Keratinocyte (primary cell): Measurements from ENCODE around the gene SPTLC2. TPM values are rescaled to one million over a fixed set of nuclear protein-coding genes. Genes with fewer than 3 reads are reported as not detected.

ENCODE experiments used
- DNase-seq: peaks from one replicate; pipeline ENCODE4 v3.0.0-alpha.2; 2011; ENCODE audit warnings: low read depth, missing footprints, low spot score
- FAIRE-seq: peaks from 2 replicates; lab custom pipeline; 2011; peaks lifted over from hg19 to GRCh38; lab: Jason Lieb, UNC
- H2AFZ ChIP-seq: 2 replicates; pipeline ENCODE4 v1.6.0; 2012; ENCODE audit warnings: low read length, control low read depth, inconsistent platforms; ENCODE audit not compliant: control insufficient read depth
- H3K27ac ChIP-seq: 2 replicates; pipeline ENCODE4 v1.5.1; 2011; ENCODE audit warnings: low read length; ENCODE audit not compliant: control insufficient read depth, insufficient read depth
- H3K27me3 ChIP-seq: 3 replicates; pipeline ENCODE4 v1.6.0; 2011; ENCODE audit warnings: low read length; ENCODE audit not compliant: control insufficient read depth, insufficient read depth; ENCODE audit errors: extremely low read depth
- H3K36me3 ChIP-seq, 2 experiments: 2 replicates in 1 of 2; 3 replicates in 1 of 2; pipeline ENCODE4 v1.5.1; 2011; ENCODE audit warnings: low read length in 2 of 2, mild to moderate bottlenecking in 1 of 2; ENCODE audit not compliant: control insufficient read depth in 2 of 2, insufficient read depth in 2 of 2; ENCODE audit errors: extremely low read depth in 1 of 2
- H3K4me1 ChIP-seq: 3 replicates; pipeline ENCODE4 v1.5.1; 2011; ENCODE audit warnings: low read length; ENCODE audit not compliant: control insufficient read depth, insufficient read depth; ENCODE audit errors: extremely low read depth
- H3K4me2 ChIP-seq: 3 replicates; pipeline ENCODE4 v1.6.0; 2011; ENCODE audit warnings: low read depth, low read length; ENCODE audit not compliant: control insufficient read depth, insufficient read depth; ENCODE audit errors: extremely low read depth
- H3K4me3 ChIP-seq, 3 experiments: fragments of 200-600 bp in 1 of 3; sonication (generic) in 1 of 3; 2 replicates in 2 of 3; 3 replicates in 1 of 3; pipeline ENCODE4 v1.5.1; 2011 to 2016; ENCODE audit warnings: low read length in 3 of 3, mild to moderate bottlenecking in 3 of 3, control low read depth in 2 of 3, inconsistent platforms in 1 of 3, low read depth in 1 of 3, mixed read lengths in 1 of 3, mixed run types in 1 of 3, moderate library complexity in 1 of 3; ENCODE audit not compliant: control insufficient read depth in 2 of 3, insufficient read depth in 2 of 3; ENCODE audit errors: extremely low read depth in 1 of 3
- H3K79me2 ChIP-seq: 2 replicates; pipeline ENCODE4 v1.6.0; 2012; ENCODE audit warnings: low read length; ENCODE audit not compliant: control insufficient read depth, insufficient read depth
- H3K9ac ChIP-seq: 3 replicates; pipeline ENCODE4 v1.6.0; 2011; ENCODE audit warnings: low read length; ENCODE audit not compliant: control insufficient read depth, insufficient read depth; ENCODE audit errors: extremely low read depth
- H3K9me1 ChIP-seq: 3 replicates; pipeline ENCODE4 v1.6.0; 2011; ENCODE audit warnings: low read length; ENCODE audit not compliant: control insufficient read depth, insufficient read depth; ENCODE audit errors: extremely low read depth
- H3K9me3 ChIP-seq: 2 replicates; pipeline ENCODE4 v1.5.1; 2012; ENCODE audit warnings: low read depth, low read length; ENCODE audit not compliant: control insufficient read depth
- H4K20me1 ChIP-seq: 3 replicates; pipeline ENCODE4 v1.6.0; 2011; ENCODE audit warnings: low read length; ENCODE audit not compliant: control insufficient read depth, insufficient read depth; ENCODE audit errors: extremely low read depth
- EZH2 ChIP-seq: IDR thresholded peaks from one replicate; pipeline ENCODE4 v1.6.1; 2012; ENCODE audit warnings: inconsistent platforms, mild to moderate bottlenecking, low read length, moderate library complexity
- dilution Hi-C: fragments of 300-500 bp; cut with MboI; formaldehyde crosslinking; loops from one replicate; pipeline ENCODE4 v1.7.0; 2020; ENCODE audit warnings: low sequenced_read_pairs; ENCODE audit not compliant: extremely low pct_ligation_motif_present
- polyA plus RNA-seq, 5 experiments: library from polyadenylated mRNA; depleted of rRNA in 3 of 5; stranded (reverse) in 3 of 5; stranded (forward) in 1 of 5; unstranded in 1 of 5; fragments of >200 nt; gene quantifications; 1 replicate in 1 of 5; 2 replicates in 3 of 5; 3 replicates in 1 of 5; pipeline versions ENCODE4 v1.2.1 to v1.2.3, GENCODE V29; 2011 to 2012; ENCODE audit warnings: missing spikeins in 2 of 5, low read depth in 1 of 5, low replicate concordance in 1 of 5
- TF ChIP-seq, protein P1 (sequence below), 3 experiments: IDR thresholded peaks in 1 of 3; conservative IDR thresholded peaks in 1 of 3; optimal IDR thresholded peaks in 1 of 3; 2 replicates in 2 of 3; 3 replicates in 1 of 3; pipeline versions ENCODE3 to v1.5.1; 2011; ENCODE audit warnings: low read length in 3 of 3, mild to moderate bottlenecking in 3 of 3, moderate library complexity in 2 of 3, control low read depth in 1 of 3, inconsistent platforms in 1 of 3; ENCODE audit not compliant: insufficient read depth in 2 of 3; ENCODE audit errors: extremely low read depth in 1 of 3

The SPTLC2 gene
- polyA plus RNA-seq, 1 donor (not counting 4 experiments of a cell fraction or from before 2014, with no cell fraction given) = 46.8 TPM

DNA sequence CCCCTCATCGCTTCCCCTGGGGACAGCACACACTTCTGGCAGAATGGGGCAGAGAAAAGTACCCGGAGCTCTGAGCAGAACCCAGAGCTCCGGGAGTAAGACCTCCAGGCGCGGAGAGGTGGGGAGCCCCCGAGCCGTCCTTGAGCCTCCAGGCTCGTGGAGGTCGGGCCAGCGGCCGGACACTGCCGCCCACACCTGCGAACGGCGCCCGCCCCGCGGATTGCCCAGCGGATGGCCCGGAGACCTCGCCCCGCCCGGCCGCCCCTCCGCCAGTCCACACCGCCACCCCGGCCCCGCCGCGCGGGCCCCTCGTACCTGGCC, 344 bp downstream of the SPTLC2 start:
- Histone ChIP-seq H3K27ac (peak overlapping the region; percentile 91), H3K4me3 (peak overlapping the region; percentile 95 to 99 (median 96)), H3K36me3 (peaks cover 0 to 4% of the 10 kb centered on the region in 2 experiments), H3K79me2 (peaks cover 43% of the 10 kb centered on the region), H3K4me1 (peaks cover 21% of the 10 kb centered on the region), H3K27me3 (no peaks in the 10 kb centered on the region), H2AFZ (no peak overlapping the region), H3K9me3 (no peaks in the 10 kb centered on the region), H3K9me1 (no peaks in the 10 kb centered on the region), H4K20me1 (peaks cover 2% of the 10 kb centered on the region), H3K9ac (peak overlapping the region; percentile 92), H3K4me2 (peak overlapping the region; percentile 95)
- no peak for FAIRE-seq
- no peak for DNase-seq
- dilution Hi-C loops = no loop called here
- TF ChIP-seq, protein P1, sequence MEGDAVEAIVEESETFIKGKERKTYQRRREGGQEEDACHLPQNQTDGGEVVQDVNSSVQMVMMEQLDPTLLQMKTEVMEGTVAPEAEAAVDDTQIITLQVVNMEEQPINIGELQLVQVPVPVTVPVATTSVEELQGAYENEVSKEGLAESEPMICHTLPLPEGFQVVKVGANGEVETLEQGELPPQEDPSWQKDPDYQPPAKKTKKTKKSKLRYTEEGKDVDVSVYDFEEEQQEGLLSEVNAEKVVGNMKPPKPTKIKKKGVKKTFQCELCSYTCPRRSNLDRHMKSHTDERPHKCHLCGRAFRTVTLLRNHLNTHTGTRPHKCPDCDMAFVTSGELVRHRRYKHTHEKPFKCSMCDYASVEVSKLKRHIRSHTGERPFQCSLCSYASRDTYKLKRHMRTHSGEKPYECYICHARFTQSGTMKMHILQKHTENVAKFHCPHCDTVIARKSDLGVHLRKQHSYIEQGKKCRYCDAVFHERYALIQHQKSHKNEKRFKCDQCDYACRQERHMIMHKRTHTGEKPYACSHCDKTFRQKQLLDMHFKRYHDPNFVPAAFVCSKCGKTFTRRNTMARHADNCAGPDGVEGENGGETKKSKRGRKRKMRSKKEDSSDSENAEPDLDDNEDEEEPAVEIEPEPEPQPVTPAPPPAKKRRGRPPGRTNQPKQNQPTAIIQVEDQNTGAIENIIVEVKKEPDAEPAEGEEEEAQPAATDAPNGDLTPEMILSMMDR (optimal IDR thresholded peaks at IDR 0.05 in 1 of 3, IDR thresholded peaks at IDR 0.05 in 1 of 3, conservative IDR thresholded peaks at IDR 0.05 in 1 of 3; ENCODE audit: extremely low read depth in 1 of 3, insufficient read depth in 2 of 3, low read length in 3 of 3) = no peak
- no peak for TF ChIP-seq EZH2

DNA sequence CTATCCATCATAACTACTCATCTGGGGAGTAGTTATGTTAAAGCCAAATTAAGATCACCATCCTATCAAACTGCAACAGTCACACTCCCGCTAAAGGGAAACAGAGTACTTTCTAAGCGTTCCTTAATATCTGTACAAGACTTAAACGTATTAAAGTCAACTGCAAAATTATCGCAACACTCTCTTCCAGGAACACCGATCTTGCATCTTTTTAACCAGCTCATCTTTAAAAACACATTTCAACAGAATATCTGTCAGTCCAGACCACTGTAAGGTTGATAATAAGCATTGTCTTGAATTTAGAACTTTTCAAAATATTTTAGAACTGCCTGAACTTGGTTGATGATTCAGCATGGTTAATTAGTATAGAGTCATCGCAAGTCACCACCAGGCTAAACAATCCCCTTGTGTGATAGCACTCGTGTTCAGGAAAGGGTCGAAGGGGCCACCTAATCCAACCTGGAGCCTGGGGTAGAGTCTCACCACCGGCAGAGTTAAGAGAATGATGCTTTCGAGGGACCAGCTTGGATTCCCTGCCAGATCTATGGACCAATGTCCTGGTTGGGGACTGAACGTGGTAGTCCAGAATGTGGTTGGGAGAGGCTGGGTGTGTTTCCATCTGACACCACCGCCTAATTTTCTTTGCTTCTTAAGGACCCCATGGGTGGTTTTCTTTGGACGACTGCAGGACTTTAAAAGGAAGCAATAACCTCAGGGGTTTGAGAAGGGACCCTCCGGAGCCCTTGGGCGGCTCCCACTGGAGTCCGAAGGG, 890 bp downstream of the SPTLC2 start:
- Histone ChIP-seq H3K4me3 (peak overlapping the region; percentile 95 to 99 (median 96)), H3K36me3 (peaks cover 0 to 4% of the 10 kb centered on the region in 2 experiments), H3K9ac (peak overlapping the region; percentile 92), H3K27ac (peak overlapping the region; percentile 91), H3K9me3 (no peaks in the 10 kb centered on the region), H3K79me2 (peaks cover 48% of the 10 kb centered on the region), H3K4me2 (peak overlapping the region; percentile 95), H3K4me1 (peaks cover 21% of the 10 kb centered on the region), H3K27me3 (no peaks in the 10 kb centered on the region), H2AFZ (no peak overlapping the region), H3K9me1 (no peaks in the 10 kb centered on the region), H4K20me1 (peaks cover 2% of the 10 kb centered on the region)
- dilution Hi-C loops = no loop called here
- TF ChIP-seq, protein P1 (optimal IDR thresholded peaks at IDR 0.05 in 1 of 3, IDR thresholded peaks at IDR 0.05 in 1 of 3, conservative IDR thresholded peaks at IDR 0.05 in 1 of 3; ENCODE audit: extremely low read depth in 1 of 3, insufficient read depth in 2 of 3, low read length in 3 of 3) = no peak
- TF ChIP-seq EZH2 = no peak
- no peak for DNase-seq
- FAIRE-seq = peak; percentile 52
